HFFc6 (cell line): Measurements from ENCODE around the gene APBB2. TPM values are rescaled to one million over a fixed set of nuclear protein-coding genes. Genes with fewer than 3 reads are reported as not detected.
"Not testable (repeated sequence)": the region's sequence is repeated elsewhere in the genome, so short reads cannot be mapped to it uniquely, and the experiment has no call there.

Experiments
- DNase-seq: peaks from one replicate; pipeline ENCODE4 v3.0.0-alpha.2; 2018
- H3K27ac Mint-ChIP-seq: 2 replicates; pipeline ENCODE4 v1.8.0; 2020; ENCODE audit warnings: mild to moderate bottlenecking, mixed read lengths
- H3K27me3 Mint-ChIP-seq: 2 replicates; pipeline ENCODE4 v1.8.0; 2021; ENCODE audit warnings: mild to moderate bottlenecking, moderate library complexity, mixed read lengths; ENCODE audit not compliant: insufficient read depth
- H3K36me3 Mint-ChIP-seq: 2 replicates; pipeline ENCODE4 v1.8.0; 2021; ENCODE audit warnings: low read depth, mixed read lengths
- H3K4me1 Mint-ChIP-seq: 2 replicates; pipeline ENCODE4 v1.8.0; 2020; ENCODE audit warnings: low read depth, mixed read lengths
- H3K4me3 Mint-ChIP-seq: 2 replicates; pipeline ENCODE4 v1.8.0; 2020; ENCODE audit warnings: mild to moderate bottlenecking, moderate library complexity, mixed read lengths
- H3K9me3 Mint-ChIP-seq: 2 replicates; pipeline ENCODE4 v1.8.0; 2020; ENCODE audit warnings: mild to moderate bottlenecking, mixed read lengths
- total RNA-seq, 6 experiments: library from RNA; stranded (reverse); fragmentation: NEBNext Ultra II Directional; extraction: Animal tissue kit (Norgen Biotek cat#: 25700); gene quantifications; 2 replicates in 1 of 6; 3 replicates in 5 of 6; pipeline ENCODE4 v1.2.3, GENCODE V29; 2021
- TF ChIP-seq, protein P1 (sequence below): fragments of 200-600 bp; sonication (generic); IDR thresholded peaks from 2 replicates; pipeline ENCODE4 v1.5.0; 2021; ENCODE audit warnings: antibody characterized with exemption, mild to moderate bottlenecking

The APBB2 gene
- total RNA-seq, 6 experiments from 2014 or later = 32.4 to 45.5 (median 35.8) TPM

DNA sequence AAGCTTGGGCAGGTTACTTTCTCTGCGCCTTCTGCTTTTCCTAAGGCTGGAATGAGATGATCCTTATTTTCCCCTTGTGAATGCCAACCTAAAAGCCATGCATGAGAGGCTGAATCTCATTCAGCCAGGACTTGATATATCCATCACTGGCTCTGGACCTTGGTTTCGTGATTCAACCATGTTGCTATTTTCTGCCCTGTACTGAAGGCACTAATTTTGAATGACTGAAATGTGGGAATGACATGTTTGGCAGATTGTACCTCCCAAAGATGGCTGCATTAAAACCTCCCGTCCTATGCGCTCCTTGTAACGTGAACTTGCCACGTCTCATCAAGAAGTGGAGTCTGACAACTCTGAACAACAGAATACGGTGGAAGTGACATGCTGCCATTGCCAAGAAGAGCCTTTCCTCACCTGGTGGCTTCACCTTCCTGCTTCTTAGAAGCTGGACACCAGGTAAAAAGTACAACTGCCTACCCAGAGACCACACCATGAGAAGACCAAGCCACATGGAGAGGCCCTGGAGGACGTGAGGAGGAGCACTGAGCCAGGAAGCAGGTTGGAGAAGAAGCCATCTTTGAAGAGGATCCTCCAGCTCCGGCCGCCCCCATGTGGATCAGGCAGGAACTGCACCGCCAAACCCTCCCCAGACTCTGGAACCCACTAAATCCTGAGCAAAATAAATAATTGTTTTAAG is 290.1 kb downstream of the APBB2 start:
- no peaks in the 10 kb centered on the region for H3K9me3 Mint-ChIP-seq
- H3K27me3 Mint-ChIP-seq = peaks cover 2% of the 10 kb centered on the region; the same call in 1 of the 2 replicates
- TF ChIP-seq, protein P1, sequence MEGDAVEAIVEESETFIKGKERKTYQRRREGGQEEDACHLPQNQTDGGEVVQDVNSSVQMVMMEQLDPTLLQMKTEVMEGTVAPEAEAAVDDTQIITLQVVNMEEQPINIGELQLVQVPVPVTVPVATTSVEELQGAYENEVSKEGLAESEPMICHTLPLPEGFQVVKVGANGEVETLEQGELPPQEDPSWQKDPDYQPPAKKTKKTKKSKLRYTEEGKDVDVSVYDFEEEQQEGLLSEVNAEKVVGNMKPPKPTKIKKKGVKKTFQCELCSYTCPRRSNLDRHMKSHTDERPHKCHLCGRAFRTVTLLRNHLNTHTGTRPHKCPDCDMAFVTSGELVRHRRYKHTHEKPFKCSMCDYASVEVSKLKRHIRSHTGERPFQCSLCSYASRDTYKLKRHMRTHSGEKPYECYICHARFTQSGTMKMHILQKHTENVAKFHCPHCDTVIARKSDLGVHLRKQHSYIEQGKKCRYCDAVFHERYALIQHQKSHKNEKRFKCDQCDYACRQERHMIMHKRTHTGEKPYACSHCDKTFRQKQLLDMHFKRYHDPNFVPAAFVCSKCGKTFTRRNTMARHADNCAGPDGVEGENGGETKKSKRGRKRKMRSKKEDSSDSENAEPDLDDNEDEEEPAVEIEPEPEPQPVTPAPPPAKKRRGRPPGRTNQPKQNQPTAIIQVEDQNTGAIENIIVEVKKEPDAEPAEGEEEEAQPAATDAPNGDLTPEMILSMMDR = peak; percentile 97
- H3K4me1 Mint-ChIP-seq = peaks cover 36% of the 10 kb centered on the region
- H3K36me3 Mint-ChIP-seq = peaks cover 6% of the 10 kb centered on the region
- peak; percentile 55 for DNase-seq
- peak overlapping the region; percentile 69 for H3K27ac Mint-ChIP-seq
- no peak overlapping the region for H3K4me3 Mint-ChIP-seq

GRCh38 chr4:40923316-40924095 is 290.8 kb downstream of the APBB2 start:
- Mint-ChIP-seq H3K4me3 (no peak overlapping the region), H3K27ac (no peak overlapping the region), H3K9me3 (no peaks in the 10 kb centered on the region), H3K27me3 (no peaks in the 10 kb centered on the region), H3K4me1 (peaks cover 43% of the 10 kb centered on the region), H3K36me3 (peaks cover 6% of the 10 kb centered on the region)
- DNase-seq = no peak
- TF ChIP-seq, protein P1 = peak; percentile 22; the same call in 1 of the 2 replicates

- peaks cover 10% of the 10 kb centered on the region for H3K36me3 Mint-ChIP-seq
- H3K4me1 Mint-ChIP-seq = peaks cover 63% of the 10 kb centered on the region
- H3K9me3 Mint-ChIP-seq, H3K4me3 Mint-ChIP-seq, H3K27ac Mint-ChIP-seq, H3K27me3 Mint-ChIP-seq, DNase-seq: not testable (repeated sequence)
Observed at GRCh38 chr4:40919976-40920375, 294.4 kb downstream of the APBB2 start.

- Mint-ChIP-seq H3K36me3 (peaks cover 10% of the 10 kb centered on the region), H3K4me1 (peaks cover 62% of the 10 kb centered on the region), H3K27me3 (peaks cover 2% of the 10 kb centered on the region; the same call in 1 of the 2 replicates), H3K27ac (peak overlapping the region; percentile 64), H3K9me3 (no peaks in the 10 kb centered on the region), H3K4me3 (no peak overlapping the region; the same call in 1 of the 2 replicates)
- DNase-seq = peak; percentile 83
- TF ChIP-seq, protein P1 = no peak
Observed at GRCh38 chr4:40918330-40918729, 296.0 kb downstream of the APBB2 start.

DNA sequence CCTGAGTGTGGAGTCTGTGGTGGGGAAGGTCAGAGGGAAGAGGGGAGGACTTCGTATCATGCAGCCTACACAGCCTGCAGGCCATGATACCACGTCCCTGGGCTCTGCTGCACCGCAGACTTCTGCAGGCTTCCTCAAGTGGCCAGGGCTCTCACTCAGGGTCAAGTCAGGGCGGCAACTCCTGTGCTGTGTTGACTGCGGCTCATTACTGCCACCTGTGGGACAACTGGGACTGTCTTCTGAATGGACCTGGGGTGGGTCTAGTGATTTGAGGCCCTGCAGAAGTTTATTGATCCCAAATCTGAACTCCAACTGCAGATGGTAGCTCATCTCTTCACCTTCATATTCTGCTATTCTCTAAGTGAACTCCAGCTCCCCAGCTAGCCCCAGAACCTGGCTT is 297.5 kb downstream of the APBB2 start:
- TF ChIP-seq, protein P1 = peak; percentile 63
- Mint-ChIP-seq H3K4me3 (peak overlapping the region; percentile 64), H3K27ac (peak overlapping the region; percentile 93), H3K36me3 (peaks cover 14% of the 10 kb centered on the region), H3K4me1 (peaks cover 77% of the 10 kb centered on the region), H3K9me3 (no peaks in the 10 kb centered on the region), H3K27me3 (peaks cover 2% of the 10 kb centered on the region; the same call in 1 of the 2 replicates)
- no peak for DNase-seq

- TF ChIP-seq, protein P1 = no peak
- peak; percentile 73 for DNase-seq
- peak overlapping the region; percentile 93 for H3K27ac Mint-ChIP-seq
Observed at GRCh38 chr4:40916218-40916555, 298.2 kb downstream of the APBB2 start.

More at GRCh38 chr4:40916218-40916555, 298.2 kb downstream of the APBB2 start:
- H3K36me3 Mint-ChIP-seq = peaks cover 14% of the 10 kb centered on the region
- H3K9me3 Mint-ChIP-seq = no peaks in the 10 kb centered on the region
- H3K27me3 Mint-ChIP-seq = peaks cover 2% of the 10 kb centered on the region; the same call in 1 of the 2 replicates
- peaks cover 84% of the 10 kb centered on the region for H3K4me1 Mint-ChIP-seq
- H3K4me3 Mint-ChIP-seq = peak overlapping the region; percentile 64
